Right lobe of liver (tissue), 6 donors: ENCODE data around the gene CDC42EP4. TPM values are rescaled to one million over a fixed set of nuclear protein-coding genes. Genes with fewer than 3 reads are reported as not detected.

ENCODE experiments used
- ATAC-seq, 4 donors: fragments of 200-7000 bp; cut with Tn5 transposase; one replicate each; pipeline ENCODE4 v1.9.1; 2020; ENCODE audit warnings: mild to moderate bottlenecking in 4 of 4, moderate library complexity in 4 of 4
- DNase-seq, 3 donors: peaks; one replicate each; pipeline ENCODE4 v3.0.0-alpha.2; 2020
- H3K27ac ChIP-seq, 3 donors: fragments of 200-600 bp; one replicate each; pipeline ENCODE4 v1.8.0; 2022
- H3K27me3 ChIP-seq, 2 donors: fragments of 200-600 bp; one replicate each; pipeline ENCODE4 v1.8.0; 2022
- H3K36me3 ChIP-seq, 4 donors: fragments of 200-600 bp; sonication (generic) in 1 of 4; one replicate each; pipeline versions ENCODE4 v1.5.1 to v1.8.0; 2017 to 2022; ENCODE audit warnings: control low read depth in 1 of 4
- H3K4me1 ChIP-seq, 4 donors: fragments of 200-600 bp; sonication (generic) in 1 of 4; one replicate each; pipeline versions ENCODE4 v1.5.1 to v1.8.0; 2017 to 2022; ENCODE audit warnings: control low read depth in 1 of 4
- H3K4me3 ChIP-seq, 3 donors: fragments of 200-600 bp; one replicate each; pipeline ENCODE4 v1.8.0; 2022
- H3K9me3 ChIP-seq, 4 donors: fragments of 200-600 bp; sonication (generic) in 1 of 4; one replicate each; pipeline versions ENCODE4 v1.5.1 to v1.8.0; 2017 to 2022; ENCODE audit warnings: control low read depth in 1 of 4
- POLR2A ChIP-seq: fragments of 450-650 bp; IDR thresholded peaks from one replicate; pipeline ENCODE4 v1.6.1; 2017; ENCODE audit warnings: antibody characterized with exemption, mild to moderate bottlenecking
- WGBS: methylation state at CpG from one replicate; pipeline ENCODE4 v1.1.6; 2018; ENCODE audit warnings: low coverage, low lambda C conversion rate; ENCODE audit not compliant: insufficient coverage; ENCODE audit errors: missing lambda C conversion rate; 5-methylcytosine and 5-hydroxymethylcytosine counted together
- intact Hi-C, 2 donors: fragments of 100-400 bp; cut with DNase I; formaldehyde crosslinking; loops; one replicate each; pipeline versions ENCODE4 v1.11.2 to v1.14.1; 2022
- total RNA-seq, 6 experiments: library from RNA; depleted of rRNA in 2 of 6; stranded (reverse); fragments of >200 nt in 2 of 6; fragmentation: NEBNext Ultra II Directional in 3 of 6; extraction: Animal tissue kit (Norgen Biotek cat#: 25700) in 3 of 6; gene quantifications; one replicate each; pipeline versions ENCODE4 v1.1.0 to v1.2.4, GENCODE V29; 2016 to 2023
- TF ChIP-seq, protein P1 (sequence below), 4 donors: fragments of 200-600 bp in 3 of 4; fragments of 450-650 bp in 1 of 4; IDR thresholded peaks; one replicate each; pipeline versions ENCODE4 v1.5.1 to v1.8.0; 2016 to 2022; ENCODE audit warnings: antibody characterized with exemption in 4 of 4, mild to moderate bottlenecking in 2 of 4
- donor health status: DM: no; HTN: yes; CAD: no.
- donor health status: DM: no; HTN: no; CAD: no.
- donor health status: DM: no; HTN: no; CAD: no.
- donor health status: DM: no; HTN: yes; CAD: no.
- donor health status: DM: no; HTN: yes; CAD: no.

The CDC42EP4 gene
- total RNA-seq, 6 experiments from 2014 or later: 27.5 to 34.9 (median 30.9) TPM

GRCh38 chr17:73289549-73290254, 22.1 kb downstream of the CDC42EP4 start:
- Histone ChIP-seq H3K36me3 (peaks cover 0 to 17% (median 12%) of the 10 kb centered on the region in 4 donors), H3K27ac (peak overlapping the region; percentile 74 to 97 (median 94)), H3K9me3 (no peaks in the 10 kb centered on the region), H3K27me3 (no peaks in the 10 kb centered on the region), H3K4me1 (peaks cover 0 to 83% (median 49%) of the 10 kb centered on the region in 4 donors), H3K4me3 (no peak overlapping the region)
- no peak for ATAC-seq
- DNase-seq: peak in 1 of 3 donors; percentile 25
- intact Hi-C loops: no loop called here
- 37% methylated on average over 7 of the region's 7 CpGs for WGBS
- TF ChIP-seq POLR2A: no peak
- TF ChIP-seq, protein P1, sequence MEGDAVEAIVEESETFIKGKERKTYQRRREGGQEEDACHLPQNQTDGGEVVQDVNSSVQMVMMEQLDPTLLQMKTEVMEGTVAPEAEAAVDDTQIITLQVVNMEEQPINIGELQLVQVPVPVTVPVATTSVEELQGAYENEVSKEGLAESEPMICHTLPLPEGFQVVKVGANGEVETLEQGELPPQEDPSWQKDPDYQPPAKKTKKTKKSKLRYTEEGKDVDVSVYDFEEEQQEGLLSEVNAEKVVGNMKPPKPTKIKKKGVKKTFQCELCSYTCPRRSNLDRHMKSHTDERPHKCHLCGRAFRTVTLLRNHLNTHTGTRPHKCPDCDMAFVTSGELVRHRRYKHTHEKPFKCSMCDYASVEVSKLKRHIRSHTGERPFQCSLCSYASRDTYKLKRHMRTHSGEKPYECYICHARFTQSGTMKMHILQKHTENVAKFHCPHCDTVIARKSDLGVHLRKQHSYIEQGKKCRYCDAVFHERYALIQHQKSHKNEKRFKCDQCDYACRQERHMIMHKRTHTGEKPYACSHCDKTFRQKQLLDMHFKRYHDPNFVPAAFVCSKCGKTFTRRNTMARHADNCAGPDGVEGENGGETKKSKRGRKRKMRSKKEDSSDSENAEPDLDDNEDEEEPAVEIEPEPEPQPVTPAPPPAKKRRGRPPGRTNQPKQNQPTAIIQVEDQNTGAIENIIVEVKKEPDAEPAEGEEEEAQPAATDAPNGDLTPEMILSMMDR (IDR thresholded peaks at IDR 0.05): no peak

- intact Hi-C loops: no loop called here
- Histone ChIP-seq H3K36me3 (peaks cover 0 to 26% (median 12%) of the 10 kb centered on the region in 4 donors), H3K4me3 (peak overlapping the region in 1 of 3 donors; percentile 16), H3K27ac (peak overlapping the region; percentile 74 to 97 (median 94)), H3K9me3 (no peaks in the 10 kb centered on the region), H3K4me1 (peaks cover 0 to 74% (median 44%) of the 10 kb centered on the region in 4 donors), H3K27me3 (no peaks in the 10 kb centered on the region)
- ATAC-seq (peak; percentile 49 to 67 (median 65)), DNase-seq (peak; percentile 82 to 91 (median 87))
- 26% methylated on average over 13 of the region's 19 CpGs for whole genome bisulfite sequencing
- no peak for TF ChIP-seq POLR2A
- TF ChIP-seq, protein P1 (IDR thresholded peaks at IDR 0.05): no peak
Observed at GRCh38 chr17:73288534-73289302, 23.1 kb downstream of the CDC42EP4 start.

DNA sequence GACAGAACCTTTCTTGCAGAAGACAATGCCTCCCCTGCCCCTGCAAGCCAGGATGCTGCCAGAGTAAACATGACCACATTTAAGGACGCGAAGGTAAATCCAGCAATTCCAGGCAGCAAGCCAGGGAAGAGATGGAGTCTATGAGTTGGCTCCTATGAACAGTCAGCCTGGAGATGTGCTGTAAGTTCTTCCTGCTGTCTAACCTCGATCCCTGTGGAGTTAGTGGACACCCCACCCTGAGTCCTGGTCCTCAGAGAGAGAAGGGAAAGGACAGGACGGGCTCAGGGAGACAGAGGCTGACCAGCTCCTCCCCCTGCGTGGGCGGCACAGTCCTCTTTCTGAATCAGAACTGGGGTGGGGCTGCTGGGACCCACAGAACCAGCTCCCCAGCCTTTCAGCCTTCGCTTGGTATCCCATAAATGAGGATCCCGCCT, 24.9 kb downstream of the CDC42EP4 start:
- Histone ChIP-seq H3K4me3 (no peak overlapping the region), H3K27ac (peak overlapping the region in 1 of 3 donors; percentile 29), H3K9me3 (no peaks in the 10 kb centered on the region), H3K36me3 (peaks cover 0 to 28% (median 12%) of the 10 kb centered on the region in 4 donors), H3K27me3 (no peaks in the 10 kb centered on the region), H3K4me1 (peaks cover 0 to 55% (median 33%) of the 10 kb centered on the region in 4 donors)
- TF ChIP-seq POLR2A: no peak
- TF ChIP-seq, protein P1 (IDR thresholded peaks at IDR 0.05): no peak
- ATAC-seq: peak in 1 of 4 donors; percentile 32
- intact Hi-C loops: no loop called here
- WGBS: 58% methylated on average over 3 of the region's 8 CpGs
- DNase-seq: no peak

DNA sequence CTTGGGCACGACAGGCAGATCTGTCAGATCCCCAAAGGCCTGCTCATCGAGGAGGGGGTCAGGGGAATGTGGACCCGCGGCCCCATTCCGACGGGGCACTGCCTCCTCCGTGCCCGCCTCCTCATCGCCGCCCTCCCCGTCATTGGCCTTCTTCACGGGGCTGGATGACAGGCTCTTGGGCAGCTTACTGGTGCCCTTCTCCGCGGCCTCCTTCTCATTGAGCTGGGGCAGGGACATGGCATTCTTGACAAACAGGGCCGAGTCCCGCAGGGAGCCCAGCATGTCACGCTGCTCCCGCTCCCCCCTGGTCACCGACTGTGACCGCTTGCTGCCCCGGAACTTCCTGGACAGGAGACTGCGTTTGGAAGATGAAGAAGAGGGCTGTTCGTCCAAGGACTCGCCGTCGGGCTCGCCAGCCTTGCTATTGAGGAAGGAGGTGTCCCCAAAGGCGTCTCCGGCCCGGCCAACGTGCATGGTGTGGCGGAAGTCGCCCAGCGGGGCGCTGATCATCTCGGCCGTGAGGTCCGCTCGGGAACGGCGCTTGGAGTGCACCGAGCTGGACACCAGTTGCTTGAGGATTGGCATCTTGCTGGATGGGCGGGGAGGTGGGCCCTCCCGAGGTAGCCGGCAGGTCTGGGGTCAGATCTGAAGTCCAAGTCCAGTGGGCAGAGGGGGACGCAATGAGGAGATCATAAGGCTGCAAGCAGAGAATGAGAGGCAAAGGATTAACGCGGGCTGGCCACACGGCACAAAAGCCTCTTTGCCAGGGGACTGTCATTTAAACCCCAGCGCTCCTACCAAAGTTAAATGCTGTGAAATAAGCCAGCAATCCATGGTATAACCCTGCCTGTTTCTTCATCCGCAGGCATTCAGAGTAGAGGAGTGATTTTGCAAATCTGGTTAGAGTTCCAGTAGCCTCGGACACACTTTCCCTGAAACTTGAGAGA, 25.6 kb downstream of the CDC42EP4 start:
- H3K27me3 ChIP-seq: no peaks in the 10 kb centered on the region
- TF ChIP-seq, protein P1 (IDR thresholded peaks at IDR 0.05): no peak
- TF ChIP-seq POLR2A: no peak
- H3K4me3 ChIP-seq: no peak overlapping the region
- WGBS: 85% methylated on average over 17 of the region's 52 CpGs
- intact Hi-C loops: no loop called here
- no peak for ATAC-seq
- H3K9me3 ChIP-seq: no peaks in the 10 kb centered on the region
- peak overlapping the region in 1 of 3 donors; percentile 29 for H3K27ac ChIP-seq
- no peak for DNase-seq
- H3K4me1 ChIP-seq: peaks cover 0 to 48% (median 27%) of the 10 kb centered on the region in 4 donors
- H3K36me3 ChIP-seq: peaks cover 0 to 28% (median 12%) of the 10 kb centered on the region in 4 donors
